HepG2 (cell line): ENCODE measurements around the gene UGT1A4. TPM values are rescaled to one million over a fixed set of nuclear protein-coding genes. Genes with fewer than 3 reads are reported as not detected.

ENCODE experiments used
- ATAC-seq: fragments of 200-7000 bp; cut with Tn5 transposase; 3 replicates; pipeline ENCODE4 v1.9.1; 2020; ENCODE audit warnings: mild to moderate bottlenecking, moderate library complexity
- BruUV-seq: library from RNA; stranded (reverse); fragments of 400-500 nt; replicated peaks from 2 replicates; lab custom pipeline; 2021; lab: Mats Ljungman, UMichigan
- CTCF ChIA-PET: fragments of 300-600 bp; formaldehyde crosslinking; extraction: SDS; loops from one replicate; lab custom pipeline; 2021; ENCODE audit warnings: low total read pairs, inconsistent platforms, low intra/inter-chr PET ratio; lab: Yijun Ruan, JAX
- POLR2A ChIA-PET: fragments of 350-600 bp; sonication (Branson Sonifier 250); formaldehyde crosslinking; loops from one replicate; lab custom pipeline; 2020; ENCODE audit warnings: antibody characterized with exemption, inconsistent platforms; lab: Yijun Ruan, JAX
- DNase-seq: peaks from one replicate; pipeline ENCODE4 v3.0.0-alpha.2; 2015; ENCODE audit warnings: low spot score
- FAIRE-seq: peaks from 3 replicates; lab custom pipeline; 2011; peaks lifted over from hg19 to GRCh38; lab: Jason Lieb, UNC
- H2AFZ ChIP-seq: one replicate; pipeline ENCODE4 v1.6.1; 2011; ENCODE audit warnings: low read length, inconsistent platforms
- H3K27ac ChIP-seq: fragments of 300-600 bp; 3 replicates; pipeline ENCODE4 v1.8.0; 2011; ENCODE audit warnings: mixed run types, mild to moderate bottlenecking, mixed read lengths, low read length, inconsistent platforms; ENCODE audit not compliant: insufficient read depth; ENCODE audit errors: extremely low read length
- H3K27me3 ChIP-seq, 2 experiments: fragments of 200-600 bp in 1 of 2; 2 replicates in 1 of 2; 3 replicates in 1 of 2; pipeline versions ENCODE4 v1.6.0 to v1.8.0; 2011; ENCODE audit warnings: low read length in 2 of 2, mild to moderate bottlenecking in 2 of 2, moderate library complexity in 2 of 2, inconsistent platforms in 1 of 2; ENCODE audit not compliant: insufficient read depth in 2 of 2, control insufficient read depth in 1 of 2
- H3K36me3 ChIP-seq, 2 experiments: fragments of 200-600 bp in 1 of 2; replicated peaks in 1 of 2; 2 replicates in 1 of 2; 3 replicates in 1 of 2; pipeline versions ENCODE4 v1.5.1 to v1.8.0; 2011; ENCODE audit warnings: low read length in 2 of 2, inconsistent platforms in 1 of 2; ENCODE audit not compliant: insufficient read depth in 2 of 2, control insufficient read depth in 1 of 2
- H3K4me1 ChIP-seq: 2 replicates; pipeline ENCODE4 v1.5.1; 2012; ENCODE audit warnings: low read length, inconsistent platforms; ENCODE audit not compliant: insufficient read depth
- H3K4me2 ChIP-seq: 2 replicates; pipeline ENCODE4 v1.6.0; 2011; ENCODE audit warnings: low read depth, low read length, inconsistent platforms
- H3K4me3 ChIP-seq, 3 experiments: fragments of 200-600 bp in 1 of 3; sonication (generic), shearing (Covaris generic) in 1 of 3; replicated peaks in 1 of 3; 2 replicates each; pipeline ENCODE4 v1.5.1; 2011 to 2016; ENCODE audit warnings: low read length in 3 of 3, inconsistent platforms in 2 of 3, low read depth in 2 of 3, mild to moderate bottlenecking in 2 of 3, control low read depth in 1 of 3, mixed read lengths in 1 of 3; ENCODE audit not compliant: insufficient read depth in 1 of 3
- H3K79me2 ChIP-seq: one replicate; pipeline ENCODE4 v1.6.1; 2011; ENCODE audit warnings: low read length, inconsistent platforms; ENCODE audit not compliant: insufficient read depth
- H3K9ac ChIP-seq: 2 replicates; pipeline ENCODE4 v1.6.0; 2011; ENCODE audit warnings: mild to moderate bottlenecking, low read depth, low read length, inconsistent platforms; ENCODE audit not compliant: insufficient read depth
- H3K9me3 ChIP-seq: 2 replicates; pipeline ENCODE4 v1.5.1; 2012; ENCODE audit warnings: mild to moderate bottlenecking, low read length
- H4K20me1 ChIP-seq: 2 replicates; pipeline ENCODE4 v1.6.0; 2011; ENCODE audit warnings: inconsistent platforms, mild to moderate bottlenecking, low read length, moderate library complexity; ENCODE audit not compliant: insufficient read depth
- FOSL2 ChIP-seq: sonication (generic); formaldehyde crosslinking; IDR thresholded peaks from 2 replicates; pipeline ENCODE4 v1.4.0; 2020; ENCODE audit warnings: missing genetic modification reagents
- MAFF ChIP-seq: IDR thresholded peaks from 2 replicates; pipeline ENCODE4 v1.6.1; 2011; ENCODE audit warnings: low read depth, low read length, improper control_type of control experiment
- PCBP1 ChIP-seq: fragments of 200-400 bp; formaldehyde crosslinking; IDR thresholded peaks from 2 replicates; pipeline ENCODE4 v1.6.1; 2017; ENCODE audit warnings: mild to moderate bottlenecking, low read depth, low read length, borderline replicate concordance
- POLR2A ChIP-seq, 2 experiments: IDR thresholded peaks; 2 replicates each; pipeline ENCODE4 v1.6.1; 2011; ENCODE audit warnings: low read depth in 2 of 2, low read length in 2 of 2, mild to moderate bottlenecking in 1 of 2, moderate library complexity in 1 of 2; ENCODE audit not compliant: insufficient read depth in 1 of 2
- SIX1 ChIP-seq: sonication (generic); formaldehyde crosslinking; IDR thresholded peaks from 2 replicates; pipeline ENCODE4 v1.4.0; 2020; ENCODE audit warnings: missing genetic modification reagents, borderline replicate concordance
- SMAD3 ChIP-seq: sonication (generic); formaldehyde crosslinking; IDR thresholded peaks from 2 replicates; pipeline ENCODE4 v1.4.0; 2020; ENCODE audit warnings: missing genetic modification reagents
- SMAD9 ChIP-seq: sonication (generic); formaldehyde crosslinking; IDR thresholded peaks from 2 replicates; pipeline ENCODE4 v1.5.1; 2020; ENCODE audit warnings: mild to moderate bottlenecking, missing genetic modification reagents
- ZNF224 ChIP-seq: sonication (generic); formaldehyde crosslinking; IDR thresholded peaks from 2 replicates; pipeline ENCODE4 v1.5.0; 2020; ENCODE audit warnings: mild to moderate bottlenecking, missing genetic modification reagents
- WGBS: methylation state at CpG from one replicate; pipeline ENCODE4 v1.1.6; 2017; ENCODE audit warnings: low lambda C conversion rate; 5-methylcytosine and 5-hydroxymethylcytosine counted together
- in situ Hi-C: cut with HindIII; loops from 2 replicates; pipeline ENCODE4 v1.10.0; 2017; ENCODE audit warnings: low pct_unique_long_range_greater_than_20kb; ENCODE audit not compliant: extremely low pct_ligation_motif_present
- intact Hi-C: fragments of 100-400 bp; cut with micrococcal nuclease; formaldehyde crosslinking; loops from one replicate; pipeline ENCODE4 v1.10.0; 2022; ENCODE audit not compliant: unreplicated experiment
- polyA plus RNA-seq, 8 experiments: library from polyadenylated mRNA; depleted of rRNA in 3 of 8; stranded (reverse) in 7 of 8; unstranded in 1 of 8; fragments of >200 nt; fragmentation: Illumina TruSeq in 4 of 8; extraction: Trizol in 4 of 8; gene quantifications; 2 replicates each; pipeline versions ENCODE4 v1.2.1 to v1.2.3, GENCODE V29; 2011 to 2016; ENCODE audit warnings: low read depth in 4 of 8, missing spikeins in 1 of 8, mixed read lengths in 1 of 8; ENCODE audit not compliant: insufficient read depth in 1 of 8
- total RNA-seq, 5 experiments: library from RNA; depleted of rRNA; stranded (reverse); fragments of >200 nt; fragmentation: Illumina TruSeq; extraction: Trizol; gene quantifications; 2 replicates each; pipeline ENCODE4 v1.2.3, GENCODE V29; 2016; ENCODE audit warnings: low read depth in 1 of 5
- TF ChIP-seq, protein P1 (sequence below): sonication (generic); formaldehyde crosslinking; IDR thresholded peaks from 2 replicates; pipeline ENCODE4 v1.4.0; 2020; ENCODE audit warnings: missing genetic modification reagents, borderline replicate concordance
- TF ChIP-seq, protein P2 (sequence below): sonication (generic); formaldehyde crosslinking; IDR thresholded peaks from 2 replicates; pipeline ENCODE4 v1.9.0; 2021; ENCODE audit warnings: missing genetic modification reagents, mild to moderate bottlenecking, borderline replicate concordance
- TF ChIP-seq, protein P3 (sequence below): sonication (generic); formaldehyde crosslinking; IDR thresholded peaks from 2 replicates; pipeline ENCODE4 v1.4.0; 2020; ENCODE audit warnings: missing genetic modification reagents
- TF ChIP-seq, protein P4 (sequence below): sonication (generic); formaldehyde crosslinking; IDR thresholded peaks from 2 replicates; pipeline ENCODE4 v1.8.0; 2022; ENCODE audit warnings: mild to moderate bottlenecking, missing genetic modification reagents, moderate library complexity

Gene UGT1A4
- total and polyA plus RNA-seq, 2 of the 13 experiments (the other 11 are each of a cell fraction or from before 2014, with no cell fraction given), result not detected

DNA sequence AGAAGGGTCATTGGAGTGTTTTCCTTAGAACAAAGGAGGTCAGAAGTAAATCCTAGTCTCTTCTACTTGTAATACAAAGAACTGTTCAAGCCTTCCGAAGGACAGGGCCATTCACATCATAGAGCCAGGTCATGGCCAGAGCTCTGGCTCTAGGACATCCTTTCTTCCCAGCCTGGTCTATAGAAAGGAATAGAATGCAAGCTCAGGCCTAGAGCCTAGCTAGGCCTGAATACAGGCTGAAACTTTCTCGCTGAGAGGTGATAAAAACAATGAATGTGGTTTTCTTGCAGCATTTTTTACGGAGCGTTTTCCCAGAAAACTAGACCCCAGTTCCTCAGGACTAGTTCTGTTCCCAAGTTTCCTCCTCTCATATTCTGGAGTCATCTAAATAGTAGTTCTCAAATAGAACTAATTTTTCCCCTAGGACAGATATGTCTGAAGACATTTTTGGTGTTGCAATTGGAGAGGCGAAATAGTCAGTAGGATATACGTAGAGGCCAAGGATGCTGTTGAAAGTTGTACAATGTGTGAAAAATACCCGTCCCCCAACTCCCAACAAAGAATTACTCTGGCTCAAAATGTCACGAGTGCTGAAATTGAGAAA, 19.0 kb upstream of the UGT1A4 start:
- intact Hi-C loops (no loop called here), in situ Hi-C loops (no loop called here)
- no peak overlapping the region for H3K4me2 ChIP-seq
- DNase-seq, result no peak
- no peak for FAIRE-seq
- no peak overlapping the region for H3K9ac ChIP-seq
- no TSS peak for BruUV-seq
- H2AFZ ChIP-seq, result no peak overlapping the region
- H4K20me1 ChIP-seq, result no peaks in the 10 kb centered on the region
- H3K4me3 ChIP-seq, result no peak overlapping the region
- no peak for ATAC-seq
- no peaks in the 10 kb centered on the region for H3K9me3 ChIP-seq
- H3K27me3 ChIP-seq, result no peaks in the 10 kb centered on the region
- POLR2A ChIA-PET, result no interaction called here
- CTCF ChIA-PET, result no interaction called here
- H3K27ac ChIP-seq, result peak overlapping the region; percentile 12
- no peaks in the 10 kb centered on the region for H3K36me3 ChIP-seq
- 87% methylated on average over 8 of the region's 8 CpGs for WGBS
- H3K4me1 ChIP-seq, result peaks cover 7% of the 10 kb centered on the region
- TF ChIP-seq FOSL2 (CRISPR knock-in tag), result no peak
- TF ChIP-seq, protein P1, sequence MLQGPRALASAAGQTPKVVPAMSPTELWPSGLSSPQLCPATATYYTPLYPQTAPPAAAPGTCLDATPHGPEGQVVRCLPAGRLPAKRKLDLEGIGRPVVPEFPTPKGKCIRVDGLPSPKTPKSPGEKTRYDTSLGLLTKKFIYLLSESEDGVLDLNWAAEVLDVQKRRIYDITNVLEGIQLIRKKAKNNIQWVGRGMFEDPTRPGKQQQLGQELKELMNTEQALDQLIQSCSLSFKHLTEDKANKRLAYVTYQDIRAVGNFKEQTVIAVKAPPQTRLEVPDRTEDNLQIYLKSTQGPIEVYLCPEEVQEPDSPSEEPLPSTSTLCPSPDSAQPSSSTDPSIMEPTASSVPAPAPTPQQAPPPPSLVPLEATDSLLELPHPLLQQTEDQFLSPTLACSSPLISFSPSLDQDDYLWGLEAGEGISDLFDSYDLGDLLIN (CRISPR knock-in tag), result no peak
- TF ChIP-seq SMAD3, result no peak
- TF ChIP-seq, protein P2, sequence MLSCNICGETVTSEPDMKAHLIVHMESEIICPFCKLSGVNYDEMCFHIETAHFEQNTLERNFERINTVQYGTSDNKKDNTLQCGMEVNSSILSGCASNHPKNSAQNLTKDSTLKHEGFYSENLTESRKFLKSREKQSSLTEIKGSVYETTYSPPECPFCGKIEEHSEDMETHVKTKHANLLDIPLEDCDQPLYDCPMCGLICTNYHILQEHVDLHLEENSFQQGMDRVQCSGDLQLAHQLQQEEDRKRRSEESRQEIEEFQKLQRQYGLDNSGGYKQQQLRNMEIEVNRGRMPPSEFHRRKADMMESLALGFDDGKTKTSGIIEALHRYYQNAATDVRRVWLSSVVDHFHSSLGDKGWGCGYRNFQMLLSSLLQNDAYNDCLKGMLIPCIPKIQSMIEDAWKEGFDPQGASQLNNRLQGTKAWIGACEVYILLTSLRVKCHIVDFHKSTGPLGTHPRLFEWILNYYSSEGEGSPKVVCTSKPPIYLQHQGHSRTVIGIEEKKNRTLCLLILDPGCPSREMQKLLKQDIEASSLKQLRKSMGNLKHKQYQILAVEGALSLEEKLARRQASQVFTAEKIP (CRISPR knock-in tag), result no peak
- no peak for TF ChIP-seq ZNF224 (CRISPR knock-in tag)
- TF ChIP-seq SIX1 (CRISPR knock-in tag), result no peak
- no peak for TF ChIP-seq POLR2A (IDR thresholded peaks at IDR 0.05; ENCODE audit: insufficient read depth in 1 of 2, low read depth in 2 of 2, low read length in 2 of 2)
- no peak for TF ChIP-seq SMAD9 (CRISPR knock-in tag)
- TF ChIP-seq, protein P3, sequence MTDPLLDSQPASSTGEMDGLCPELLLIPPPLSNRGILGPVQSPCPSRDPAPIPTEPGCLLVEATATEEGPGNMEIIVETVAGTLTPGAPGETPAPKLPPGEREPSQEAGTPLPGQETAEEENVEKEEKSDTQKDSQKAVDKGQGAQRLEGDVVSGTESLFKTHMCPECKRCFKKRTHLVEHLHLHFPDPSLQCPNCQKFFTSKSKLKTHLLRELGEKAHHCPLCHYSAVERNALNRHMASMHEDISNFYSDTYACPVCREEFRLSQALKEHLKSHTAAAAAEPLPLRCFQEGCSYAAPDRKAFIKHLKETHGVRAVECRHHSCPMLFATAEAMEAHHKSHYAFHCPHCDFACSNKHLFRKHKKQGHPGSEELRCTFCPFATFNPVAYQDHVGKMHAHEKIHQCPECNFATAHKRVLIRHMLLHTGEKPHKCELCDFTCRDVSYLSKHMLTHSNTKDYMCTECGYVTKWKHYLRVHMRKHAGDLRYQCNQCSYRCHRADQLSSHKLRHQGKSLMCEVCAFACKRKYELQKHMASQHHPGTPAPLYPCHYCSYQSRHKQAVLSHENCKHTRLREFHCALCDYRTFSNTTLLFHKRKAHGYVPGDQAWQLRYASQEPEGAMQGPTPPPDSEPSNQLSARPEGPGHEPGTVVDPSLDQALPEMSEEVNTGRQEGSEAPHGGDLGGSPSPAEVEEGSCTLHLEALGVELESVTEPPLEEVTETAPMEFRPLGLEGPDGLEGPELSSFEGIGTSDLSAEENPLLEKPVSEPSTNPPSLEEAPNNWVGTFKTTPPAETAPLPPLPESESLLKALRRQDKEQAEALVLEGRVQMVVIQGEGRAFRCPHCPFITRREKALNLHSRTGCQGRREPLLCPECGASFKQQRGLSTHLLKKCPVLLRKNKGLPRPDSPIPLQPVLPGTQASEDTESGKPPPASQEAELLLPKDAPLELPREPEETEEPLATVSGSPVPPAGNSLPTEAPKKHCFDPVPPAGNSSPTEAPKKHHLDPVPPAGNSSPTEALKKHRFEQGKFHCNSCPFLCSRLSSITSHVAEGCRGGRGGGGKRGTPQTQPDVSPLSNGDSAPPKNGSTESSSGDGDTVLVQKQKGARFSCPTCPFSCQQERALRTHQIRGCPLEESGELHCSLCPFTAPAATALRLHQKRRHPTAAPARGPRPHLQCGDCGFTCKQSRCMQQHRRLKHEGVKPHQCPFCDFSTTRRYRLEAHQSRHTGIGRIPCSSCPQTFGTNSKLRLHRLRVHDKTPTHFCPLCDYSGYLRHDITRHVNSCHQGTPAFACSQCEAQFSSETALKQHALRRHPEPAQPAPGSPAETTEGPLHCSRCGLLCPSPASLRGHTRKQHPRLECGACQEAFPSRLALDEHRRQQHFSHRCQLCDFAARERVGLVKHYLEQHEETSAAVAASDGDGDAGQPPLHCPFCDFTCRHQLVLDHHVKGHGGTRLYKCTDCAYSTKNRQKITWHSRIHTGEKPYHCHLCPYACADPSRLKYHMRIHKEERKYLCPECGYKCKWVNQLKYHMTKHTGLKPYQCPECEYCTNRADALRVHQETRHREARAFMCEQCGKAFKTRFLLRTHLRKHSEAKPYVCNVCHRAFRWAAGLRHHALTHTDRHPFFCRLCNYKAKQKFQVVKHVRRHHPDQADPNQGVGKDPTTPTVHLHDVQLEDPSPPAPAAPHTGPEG, result no peak
- TF ChIP-seq MAFF, result no peak
- TF ChIP-seq PCBP1, result no peak
- TF ChIP-seq, protein P4, sequence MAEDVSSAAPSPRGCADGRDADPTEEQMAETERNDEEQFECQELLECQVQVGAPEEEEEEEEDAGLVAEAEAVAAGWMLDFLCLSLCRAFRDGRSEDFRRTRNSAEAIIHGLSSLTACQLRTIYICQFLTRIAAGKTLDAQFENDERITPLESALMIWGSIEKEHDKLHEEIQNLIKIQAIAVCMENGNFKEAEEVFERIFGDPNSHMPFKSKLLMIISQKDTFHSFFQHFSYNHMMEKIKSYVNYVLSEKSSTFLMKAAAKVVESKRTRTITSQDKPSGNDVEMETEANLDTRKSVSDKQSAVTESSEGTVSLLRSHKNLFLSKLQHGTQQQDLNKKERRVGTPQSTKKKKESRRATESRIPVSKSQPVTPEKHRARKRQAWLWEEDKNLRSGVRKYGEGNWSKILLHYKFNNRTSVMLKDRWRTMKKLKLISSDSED (CRISPR knock-in tag), result no peak
- H3K79me2 ChIP-seq, result no peaks in the 10 kb centered on the region
